ENCODE measurements around the gene SUCO.
"Not testable (repeated sequence)": the region's sequence is repeated elsewhere in the genome, so short reads cannot be mapped to it uniquely, and the experiment has no call there.

The SUCO gene

GRCh38 chr1:172608098-172608601 lies 75.2 kb downstream of the SUCO start:
- no peak overlapping the region for H3K4me3 ChIP-seq (ENCODE audit: control insufficient read depth, low read depth, low read length)
- DNase-seq (ENCODE audit: low read depth) = no peak
- TF ChIP-seq CTCF (IDR thresholded peaks at IDR 0.05; ENCODE audit: control insufficient read depth, insufficient read depth, low read depth, low read length, missing control alignments) = no peak

GRCh38 chr1:172609528-172609927 lies 76.6 kb downstream of the SUCO start:
- DNase-seq (ENCODE audit: low read depth) = no peak
- H3K4me3 ChIP-seq (ENCODE audit: control insufficient read depth, low read depth, low read length) = no peak overlapping the region
- TF ChIP-seq CTCF (IDR thresholded peaks at IDR 0.05; ENCODE audit: control insufficient read depth, insufficient read depth, low read depth, low read length, missing control alignments) = peak; percentile 37

GRCh38 chr1:172612478-172612877 lies 79.5 kb downstream of the SUCO start:
- no peak for DNase-seq (ENCODE audit: low read depth)
- TF ChIP-seq CTCF (IDR thresholded peaks at IDR 0.05; ENCODE audit: control insufficient read depth, insufficient read depth, low read depth, low read length, missing control alignments) = no peak
- no peak overlapping the region for H3K4me3 ChIP-seq (ENCODE audit: control insufficient read depth, low read depth, low read length)

GRCh38 chr1:172613294-172613693 lies 80.3 kb downstream of the SUCO start:
- no peak for TF ChIP-seq CTCF (IDR thresholded peaks at IDR 0.05; ENCODE audit: control insufficient read depth, insufficient read depth, low read depth, low read length, missing control alignments)
- H3K4me3 ChIP-seq (ENCODE audit: control insufficient read depth, low read depth, low read length) = no peak overlapping the region
- no peak for DNase-seq (ENCODE audit: low read depth)

GRCh38 chr1:172616195-172616594 lies 83.2 kb downstream of the SUCO start:
- no peak overlapping the region for H3K4me3 ChIP-seq (ENCODE audit: control insufficient read depth, low read depth, low read length)
- TF ChIP-seq CTCF (IDR thresholded peaks at IDR 0.05; ENCODE audit: control insufficient read depth, insufficient read depth, low read depth, low read length, missing control alignments) = no peak
- no peak for DNase-seq (ENCODE audit: low read depth)

GRCh38 chr1:172616636-172617035 lies 83.7 kb downstream of the SUCO start:
- no peak for TF ChIP-seq CTCF (IDR thresholded peaks at IDR 0.05; ENCODE audit: control insufficient read depth, insufficient read depth, low read depth, low read length, missing control alignments)
- H3K4me3 ChIP-seq (ENCODE audit: control insufficient read depth, low read depth, low read length) = no peak overlapping the region
- DNase-seq (ENCODE audit: low read depth) = no peak

- not testable (repeated sequence) for H3K4me3 ChIP-seq (ENCODE audit: control insufficient read depth, low read depth, low read length); DNase-seq (ENCODE audit: low read depth)
Measured at GRCh38 chr1:172620603-172621002, 87.7 kb downstream of the SUCO start.
